HG03108 (cell line): ENCODE data around the gene SPRED2.

Experiments
- ATAC-seq: cut with Tn5 transposase; IDR thresholded peaks from one replicate; pipeline ENCODE4 v1.9.1; 2021; ENCODE audit warnings: moderate library complexity; ENCODE audit not compliant: unreplicated experiment

Gene SPRED2

DNA sequence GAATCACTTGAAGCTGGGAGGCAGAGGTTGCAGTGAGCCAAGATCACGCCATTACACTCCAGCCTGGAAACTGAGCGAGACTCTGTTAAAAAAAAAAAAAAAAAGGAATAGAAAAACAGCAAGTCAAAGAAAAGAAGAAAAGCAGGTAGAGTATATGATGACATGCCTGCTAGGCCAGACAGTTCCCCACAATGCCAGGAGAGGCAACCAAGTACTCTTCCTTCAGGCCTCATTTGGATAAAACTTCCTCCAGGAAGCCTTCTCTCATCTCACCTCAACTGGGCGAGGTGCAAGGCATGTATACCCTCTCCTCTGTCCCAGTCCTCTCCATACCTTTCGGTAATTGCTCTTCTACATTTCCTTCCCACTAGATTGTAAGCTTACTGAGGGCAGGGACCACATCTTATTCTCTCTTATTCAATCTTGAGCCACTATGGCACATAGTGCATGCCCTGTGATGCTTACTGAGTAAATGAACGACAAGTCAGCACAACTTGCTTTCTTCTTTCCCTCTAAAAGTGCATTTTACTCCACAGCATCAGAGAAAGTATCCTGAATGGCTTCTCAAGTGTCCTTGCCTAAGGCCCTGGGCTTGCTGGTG, 10.1 kb upstream of the SPRED2 start:
- no peak for ATAC-seq

DNA sequence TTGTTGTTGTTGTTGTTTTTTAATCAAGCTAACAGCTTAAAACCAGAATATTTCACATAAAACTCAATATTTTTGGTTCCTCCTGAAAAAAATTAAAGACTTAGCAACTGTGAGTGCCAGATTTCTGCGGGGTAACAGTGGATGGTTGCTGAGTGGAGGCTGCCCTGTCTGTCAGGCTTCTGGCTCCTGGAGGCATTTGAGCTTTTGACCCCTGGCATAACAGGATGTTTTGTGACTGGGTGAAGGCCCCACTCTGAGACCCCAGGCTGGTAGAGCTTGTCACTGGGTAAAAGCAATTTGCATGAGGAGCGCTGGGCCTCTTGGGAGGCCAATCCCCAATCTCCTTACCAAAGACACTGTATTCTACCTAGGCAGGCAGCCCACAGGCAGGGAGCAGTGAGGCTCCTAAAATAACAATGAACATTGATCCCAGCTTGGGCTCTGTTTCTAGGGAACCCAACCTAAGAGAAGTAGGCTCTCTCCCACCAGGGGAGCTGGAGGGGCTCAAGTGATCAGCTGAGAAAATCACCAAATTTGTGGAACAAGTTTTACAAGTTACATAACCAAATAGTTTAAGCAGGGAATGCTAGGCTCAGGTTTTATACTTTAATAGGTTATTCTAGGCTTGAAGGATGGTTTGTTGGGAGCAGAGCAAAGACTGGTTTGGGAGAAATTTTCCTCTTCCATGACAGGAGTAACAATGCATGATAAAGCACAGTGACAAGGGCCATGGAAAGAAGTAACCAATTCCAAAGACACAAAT, 5.9 kb upstream of the SPRED2 start:
- ATAC-seq = no peak

DNA sequence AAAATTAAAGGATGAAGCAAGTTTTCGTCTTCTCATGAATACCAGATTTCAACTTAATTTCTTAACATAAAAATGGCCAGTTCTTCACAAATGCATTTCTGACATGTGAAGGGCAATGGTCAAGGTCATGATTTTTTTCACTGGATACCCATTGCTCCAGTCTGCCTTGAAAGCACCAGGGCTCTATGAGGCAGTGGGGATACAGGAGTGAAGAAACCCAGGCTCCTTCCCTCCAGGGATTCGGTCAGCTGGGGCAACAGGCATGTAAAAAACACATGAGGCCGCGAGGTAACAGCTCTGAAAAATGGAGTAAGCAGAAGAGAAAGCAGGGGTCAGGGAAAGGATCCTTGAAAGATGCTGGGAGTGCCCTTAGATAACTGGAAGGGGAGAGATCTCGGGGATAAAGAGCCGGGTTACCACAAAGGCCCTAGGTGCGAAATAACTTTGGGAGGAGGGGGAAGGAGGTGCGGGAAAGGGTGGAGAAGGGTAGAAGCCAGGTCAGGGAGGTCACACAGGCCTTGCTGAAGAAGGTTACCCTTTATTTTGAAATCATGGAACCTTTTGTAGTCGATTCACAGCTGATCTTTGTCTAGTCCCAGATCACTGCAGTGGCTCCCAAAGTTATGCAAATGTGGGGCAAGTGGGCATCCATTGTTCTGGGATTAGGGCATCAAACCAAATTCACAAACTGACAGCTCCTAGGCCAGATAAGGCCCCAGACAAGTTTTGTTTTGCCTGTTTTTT, 5.2 kb upstream of the SPRED2 start:
- no peak for ATAC-seq

DNA sequence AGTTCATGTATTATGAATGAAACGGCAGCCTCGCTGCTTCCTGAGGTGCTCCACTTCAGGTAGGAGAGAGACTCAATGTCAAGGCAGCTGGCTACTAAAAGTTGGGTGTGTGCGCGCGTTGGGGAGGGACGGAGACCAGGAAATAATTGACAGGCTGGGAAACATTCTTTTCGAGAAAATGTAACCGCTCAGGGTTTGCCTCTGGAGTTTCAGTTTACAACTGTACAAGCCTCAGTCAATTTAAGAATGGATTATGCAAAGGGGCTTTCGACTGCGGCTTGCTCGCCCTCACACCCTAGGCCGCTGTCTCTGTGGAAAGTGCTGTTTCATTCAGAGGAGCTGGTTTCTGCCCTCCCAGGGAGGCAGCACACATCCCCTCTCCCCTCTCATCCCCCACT, 4.4 kb upstream of the SPRED2 start:
- ATAC-seq = peak; percentile 74

DNA sequence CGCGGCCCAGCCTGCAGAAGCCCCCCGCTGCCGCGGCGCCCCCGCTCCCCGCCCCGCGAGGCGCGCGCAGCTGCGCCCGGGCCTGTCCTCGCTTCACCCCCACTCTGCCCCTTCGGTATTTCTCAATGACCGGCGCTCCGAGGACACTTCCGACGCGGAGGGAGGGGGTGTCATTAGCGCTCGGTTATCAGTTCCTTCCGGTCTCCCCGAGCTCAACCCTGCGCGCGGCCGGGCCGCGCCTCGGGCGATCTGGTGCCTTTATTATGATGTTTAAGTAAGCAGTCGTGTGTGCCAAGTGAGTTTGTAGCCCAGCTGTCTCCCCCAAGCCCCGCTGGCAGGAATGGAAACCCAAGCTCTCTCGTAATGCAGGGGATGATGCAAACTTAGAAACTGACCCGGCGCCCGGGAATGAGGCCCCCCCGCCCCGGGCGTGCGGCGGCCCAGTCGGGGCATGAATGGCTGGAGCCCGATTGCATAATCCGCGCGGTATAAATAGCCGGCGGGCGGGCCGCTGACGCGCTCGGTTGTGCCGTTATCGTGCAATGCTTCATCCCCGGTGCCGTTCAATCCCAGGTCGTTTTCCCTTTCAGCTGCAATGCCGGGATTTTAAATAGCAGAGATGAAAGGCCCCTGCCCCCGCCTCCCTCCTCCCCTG, 3.9 kb upstream of the SPRED2 start:
- peak; percentile 32 for ATAC-seq

DNA sequence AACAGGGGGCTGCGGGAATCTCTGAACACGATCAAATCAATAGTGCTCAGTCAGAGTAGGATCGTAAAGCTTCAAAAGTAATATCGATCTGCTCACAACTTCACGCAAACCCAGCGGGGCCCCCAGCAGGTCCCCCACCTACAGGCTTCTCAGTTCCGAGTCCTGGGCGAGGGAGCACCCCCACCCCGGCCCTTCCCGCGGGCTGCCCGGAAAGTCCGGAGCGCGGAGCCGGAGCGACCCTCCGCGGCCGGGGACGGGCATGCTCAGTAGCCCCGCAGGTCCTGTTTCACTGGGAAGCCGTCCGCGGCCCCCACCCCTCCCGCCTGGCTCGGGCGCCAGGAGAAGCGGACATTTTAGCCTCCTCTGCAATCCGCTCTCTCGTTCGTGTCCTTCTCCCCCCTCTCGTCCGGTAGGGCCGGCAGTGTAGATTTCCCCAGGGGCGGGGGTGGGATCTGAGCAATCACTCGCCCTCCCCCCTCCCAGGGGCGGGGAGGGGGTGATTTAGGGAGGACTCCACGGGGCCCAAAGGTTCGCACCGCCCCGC, 3.3 kb upstream of the SPRED2 start:
- ATAC-seq = no peak

DNA sequence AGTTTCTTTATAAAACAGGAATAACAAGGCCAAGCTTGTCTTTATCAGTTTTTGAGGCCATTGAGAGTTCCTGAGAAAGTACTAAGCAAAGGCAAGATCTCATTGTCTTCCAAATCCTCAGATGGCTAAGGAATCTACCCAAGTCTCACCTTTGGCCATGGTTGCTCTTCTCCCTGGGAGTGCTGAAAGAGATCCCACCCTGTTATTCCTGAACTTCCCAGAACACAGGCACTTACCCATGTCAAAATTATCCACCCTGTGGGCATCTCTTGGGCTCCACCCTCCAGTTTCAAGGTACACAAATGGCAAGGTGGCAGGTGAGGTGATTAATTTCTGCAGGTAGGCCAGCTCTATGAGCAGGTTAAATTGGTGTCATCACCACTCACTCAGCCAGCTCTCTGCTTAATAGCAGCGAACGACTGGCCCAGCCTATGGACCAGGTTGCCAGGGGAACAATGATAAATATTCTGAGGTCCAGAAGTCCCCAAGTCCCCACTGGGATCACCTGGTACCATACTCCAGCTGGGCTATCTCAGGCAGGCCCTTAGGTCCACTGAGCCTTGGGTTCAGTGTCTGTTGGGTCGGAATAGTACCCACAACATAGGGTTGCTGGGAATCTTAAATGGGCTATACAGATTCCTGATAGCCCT, 2.3 kb upstream of the SPRED2 start:
- ATAC-seq = no peak

DNA sequence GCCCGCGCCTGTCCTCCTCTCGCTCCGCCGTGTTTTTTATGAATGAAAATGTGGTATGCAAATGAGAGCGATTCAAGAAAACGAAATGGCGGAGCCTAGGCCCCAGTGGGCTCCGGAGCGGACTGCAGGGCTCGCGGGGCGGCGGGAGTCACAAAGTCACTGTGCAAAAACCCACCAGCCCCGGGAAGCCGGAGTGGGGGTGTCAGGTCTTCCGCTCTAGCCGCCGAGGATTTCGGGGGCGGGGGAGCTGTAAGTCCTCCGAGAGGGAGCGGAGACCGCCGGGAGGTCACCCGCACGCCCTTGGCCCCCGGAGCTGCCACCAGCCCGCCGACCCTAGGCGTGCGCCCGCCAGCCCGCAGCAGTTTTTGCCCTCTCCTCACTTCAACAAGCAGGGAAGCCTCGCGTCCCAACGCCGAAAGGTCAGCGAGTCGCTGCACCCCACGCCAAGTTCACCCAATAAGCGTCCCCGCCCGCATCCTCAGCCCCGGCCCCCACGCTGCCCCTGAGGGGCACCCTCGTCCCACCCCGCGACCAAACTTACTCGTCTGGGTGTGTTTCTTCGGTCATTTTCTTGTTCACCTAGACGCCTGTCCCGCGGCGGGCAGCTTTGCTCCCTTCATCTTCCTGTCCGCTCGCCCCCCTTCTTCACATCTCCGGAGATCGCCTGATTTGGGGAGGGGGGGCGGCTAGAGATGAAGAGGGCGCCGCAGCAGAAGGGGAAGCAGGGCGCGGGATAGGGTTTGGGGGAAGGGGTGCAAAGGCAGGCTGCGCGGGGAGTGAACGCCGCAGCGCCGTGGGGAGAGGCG, 775 bp downstream of the SPRED2 start:
- peak; percentile 29 for ATAC-seq

DNA sequence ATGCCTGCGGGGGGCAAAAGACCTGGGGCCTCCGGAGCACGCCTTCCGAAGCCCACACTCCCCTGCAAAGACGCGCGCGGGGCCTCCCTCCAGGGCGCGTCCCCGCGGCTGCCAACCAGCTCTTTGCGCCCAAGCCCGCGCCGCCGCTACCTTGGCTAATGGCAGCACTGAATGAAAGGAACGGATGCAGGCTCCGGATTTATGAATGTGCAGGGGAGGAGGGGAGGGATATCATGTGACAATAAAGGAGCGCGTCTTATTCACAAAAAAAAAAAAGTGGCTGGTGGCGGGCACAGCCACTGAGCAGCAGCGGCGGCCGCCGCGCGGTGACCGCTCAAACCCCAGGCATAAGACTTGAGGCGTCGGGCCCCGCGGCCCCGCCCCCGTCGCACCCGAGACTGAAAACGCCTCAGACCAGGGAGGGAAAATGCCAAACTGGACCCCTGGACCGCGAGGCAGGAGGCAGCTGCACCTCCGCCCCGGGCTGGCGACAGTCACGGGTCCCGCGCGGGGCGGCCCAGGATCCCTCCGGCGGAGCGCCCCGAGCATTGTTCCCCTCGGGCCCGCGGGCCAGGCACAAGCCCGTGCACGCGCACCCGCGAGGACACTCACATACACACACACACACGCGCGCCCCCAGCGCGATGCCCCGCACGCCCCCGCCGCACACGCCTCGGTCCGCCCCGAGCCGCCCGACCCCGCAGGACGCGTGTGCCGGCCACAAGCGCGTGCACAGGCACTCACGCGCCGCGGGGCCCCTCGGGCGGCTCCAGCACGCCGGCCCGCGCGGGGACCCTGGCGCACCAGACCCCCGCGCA, 1.6 kb downstream of the SPRED2 start:
- ATAC-seq = peak; percentile 37

DNA sequence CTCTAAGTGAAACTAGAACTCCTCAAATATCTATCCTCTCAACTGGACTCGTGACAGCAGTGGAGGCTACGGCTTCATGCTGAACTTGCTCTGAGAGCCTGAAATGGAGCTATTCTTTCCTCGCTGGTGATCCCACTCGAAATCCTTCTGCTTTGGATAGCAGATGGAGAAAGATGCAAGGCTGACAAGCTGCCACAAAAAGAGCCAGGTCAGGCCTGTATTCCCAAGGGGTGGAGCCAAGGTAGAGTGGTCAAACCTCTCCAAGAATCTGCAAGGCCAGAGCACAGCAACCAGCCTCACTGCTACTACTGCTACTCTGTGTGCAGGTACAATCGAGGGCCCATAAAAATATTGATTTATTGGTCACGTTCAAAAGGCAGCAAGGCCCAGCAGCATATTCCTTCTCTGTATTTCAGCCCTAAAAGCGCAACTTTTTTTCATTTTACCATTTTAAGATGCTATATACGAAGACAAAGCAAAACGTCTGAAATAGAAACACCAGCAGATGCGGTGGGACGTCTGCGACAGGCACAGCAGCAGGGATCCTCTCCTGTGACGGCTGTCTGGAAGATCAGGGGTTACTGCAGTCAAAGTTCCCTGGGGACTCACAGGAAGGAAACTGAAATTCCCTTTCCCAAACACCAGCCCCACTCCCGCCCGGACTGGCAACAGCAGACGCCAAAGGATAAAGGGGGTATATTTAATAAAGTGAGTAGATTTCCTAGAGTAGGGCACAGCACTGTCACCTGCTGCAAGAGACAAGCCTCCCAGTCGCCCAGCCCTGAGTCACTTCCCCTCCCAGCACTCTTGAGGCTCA, 2.4 kb downstream of the SPRED2 start:
- ATAC-seq = peak; percentile 6

DNA sequence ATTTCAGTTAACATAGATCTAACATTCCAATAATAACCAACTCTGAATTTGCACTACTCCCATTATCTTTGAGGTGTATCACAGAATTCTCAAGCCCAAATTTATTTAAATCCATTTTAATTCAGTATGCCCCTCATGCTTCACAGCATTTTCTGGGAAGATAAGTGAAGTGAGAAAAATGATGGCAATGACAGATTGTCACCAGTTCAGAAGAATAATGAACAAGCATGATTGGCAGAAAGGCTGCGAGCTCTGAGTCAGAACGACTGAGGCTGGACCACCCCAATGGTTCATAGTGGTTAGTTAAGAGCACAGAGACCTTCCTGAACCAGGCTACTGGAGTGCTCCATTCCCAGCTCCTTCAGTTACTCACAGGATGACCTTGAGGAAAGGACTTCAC, 4.9 kb downstream of the SPRED2 start:
- ATAC-seq = no peak

DNA sequence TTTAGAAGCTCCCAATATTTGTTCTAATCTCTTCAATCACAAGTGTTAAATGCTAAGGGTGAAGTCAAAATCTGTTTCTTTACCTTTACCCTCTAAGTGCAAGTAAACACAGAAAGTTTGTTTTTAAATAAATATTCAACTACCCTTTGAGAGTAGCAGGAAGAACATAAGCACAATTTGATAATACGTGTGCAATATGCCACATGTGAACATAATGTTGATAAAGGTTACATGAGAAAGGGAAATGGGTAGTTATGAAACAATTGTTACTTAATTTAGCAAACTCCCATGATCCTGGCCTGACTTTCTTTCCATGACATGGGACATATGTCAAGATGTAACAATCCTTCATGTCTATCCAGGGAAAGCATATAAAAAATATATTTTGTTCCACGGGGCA, 7.1 kb downstream of the SPRED2 start:
- no peak for ATAC-seq

DNA sequence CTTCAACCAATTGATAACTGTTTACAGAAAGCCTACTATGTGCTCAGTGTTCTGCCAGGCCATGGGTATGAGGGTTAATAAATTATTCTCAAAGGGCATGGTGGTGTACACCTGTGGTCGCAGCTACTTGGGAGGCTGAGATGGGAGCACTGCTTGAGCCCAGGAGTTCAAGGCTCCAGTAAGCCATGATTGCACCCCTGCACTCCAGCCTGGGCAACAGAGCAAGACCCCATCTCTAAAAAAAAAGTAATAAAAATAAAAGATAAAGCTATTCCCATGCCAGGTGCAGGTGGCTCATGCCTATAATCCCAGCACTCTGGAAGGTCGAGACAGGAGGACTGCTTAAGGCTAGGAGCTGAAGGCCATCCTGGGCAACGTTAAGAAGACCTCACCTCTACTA, 8.0 kb downstream of the SPRED2 start:
- ATAC-seq = no peak

DNA sequence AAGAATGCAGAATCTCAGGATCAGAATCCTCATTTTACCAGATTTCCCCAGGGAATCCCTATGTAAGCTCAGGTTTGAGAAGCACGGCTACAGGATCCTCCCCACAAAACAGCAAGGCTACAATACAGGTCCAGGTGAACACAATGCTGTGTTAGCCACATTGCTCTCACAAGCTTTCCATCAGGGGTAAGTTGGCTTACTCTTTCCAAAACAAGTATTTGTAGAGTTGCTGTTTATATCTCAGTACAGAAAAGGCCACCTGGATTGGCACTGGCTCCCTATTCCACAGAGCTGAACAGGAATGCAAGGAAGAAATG, 11.0 kb downstream of the SPRED2 start:
- ATAC-seq = no peak

DNA sequence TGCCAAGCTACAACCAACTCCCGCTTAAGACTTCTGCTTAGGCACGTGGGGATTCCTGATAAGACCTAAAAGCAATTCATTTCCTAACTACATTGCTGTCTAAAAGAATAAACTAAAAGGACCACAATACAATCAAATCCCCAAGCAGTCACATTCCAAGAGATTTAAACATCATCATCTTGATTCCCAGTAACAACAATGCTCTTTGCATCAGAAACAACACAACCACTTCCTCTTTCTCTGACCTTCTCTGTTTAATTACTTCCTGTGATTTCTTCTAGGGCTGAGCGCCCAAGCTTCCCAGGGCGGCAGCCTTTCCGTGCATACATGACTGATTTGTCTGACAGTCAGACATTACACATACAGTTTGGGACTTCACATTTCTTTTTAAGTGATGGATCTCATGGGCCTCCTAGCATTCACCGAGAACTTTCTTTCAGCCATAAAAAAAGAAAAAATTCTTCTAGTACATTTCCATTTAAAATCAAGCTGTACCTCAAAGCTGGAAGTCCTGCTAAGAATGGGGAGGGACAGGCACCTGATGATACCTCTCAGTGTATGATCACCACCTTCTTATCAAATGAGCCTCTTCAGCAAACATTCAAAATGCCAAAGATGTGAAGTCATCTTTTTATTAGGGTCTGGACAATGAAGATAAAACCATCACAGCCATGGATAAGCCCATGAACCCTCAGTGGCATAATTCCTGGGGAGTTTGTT, 11.5 kb downstream of the SPRED2 start:
- ATAC-seq = no peak

DNA sequence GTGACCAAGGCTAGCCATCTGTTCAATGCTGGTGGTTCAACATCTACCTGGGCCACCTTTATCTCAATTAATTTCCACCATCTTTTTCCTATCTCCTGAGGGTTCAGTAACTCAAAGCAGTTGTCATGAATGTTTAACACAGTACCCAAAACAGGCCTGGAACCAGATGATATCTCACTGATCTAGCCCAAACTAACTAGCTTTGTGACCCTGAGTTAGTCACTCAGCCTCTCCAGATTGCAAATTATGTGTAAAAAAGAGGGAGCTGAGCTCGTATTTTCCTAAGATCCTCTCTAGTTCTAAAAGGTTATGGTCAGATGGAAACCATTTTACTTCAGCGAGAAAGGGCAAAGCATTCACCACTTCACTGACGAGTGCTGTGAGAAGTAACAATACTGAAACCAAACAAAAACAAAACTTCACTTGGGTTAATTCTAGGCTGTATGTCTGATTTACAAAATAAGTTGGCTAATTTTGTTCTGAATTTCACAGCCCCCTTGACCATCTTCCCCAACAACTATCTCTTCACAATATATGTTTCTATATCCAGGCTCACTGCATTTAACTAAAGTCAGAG, 14.8 kb downstream of the SPRED2 start:
- ATAC-seq = no peak

DNA sequence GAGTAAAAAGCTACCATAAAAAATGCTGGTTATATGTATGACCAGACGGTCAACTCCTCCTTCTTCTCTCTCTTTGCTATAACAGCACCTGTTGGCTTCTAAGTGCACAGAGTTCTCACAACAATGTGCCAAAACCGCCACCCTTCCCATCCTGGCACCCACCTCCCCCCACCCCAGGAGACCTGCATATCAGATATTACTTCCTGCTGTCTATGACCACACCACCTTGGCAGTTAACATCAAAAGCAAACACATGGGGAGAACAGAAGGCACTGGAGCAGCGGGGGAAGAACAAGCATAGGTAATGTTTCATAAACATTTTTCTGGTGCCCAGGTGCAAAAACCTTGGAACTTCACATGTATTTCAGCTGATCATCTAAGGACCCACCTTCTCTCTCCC, 15.5 kb downstream of the SPRED2 start:
- no peak for ATAC-seq

DNA sequence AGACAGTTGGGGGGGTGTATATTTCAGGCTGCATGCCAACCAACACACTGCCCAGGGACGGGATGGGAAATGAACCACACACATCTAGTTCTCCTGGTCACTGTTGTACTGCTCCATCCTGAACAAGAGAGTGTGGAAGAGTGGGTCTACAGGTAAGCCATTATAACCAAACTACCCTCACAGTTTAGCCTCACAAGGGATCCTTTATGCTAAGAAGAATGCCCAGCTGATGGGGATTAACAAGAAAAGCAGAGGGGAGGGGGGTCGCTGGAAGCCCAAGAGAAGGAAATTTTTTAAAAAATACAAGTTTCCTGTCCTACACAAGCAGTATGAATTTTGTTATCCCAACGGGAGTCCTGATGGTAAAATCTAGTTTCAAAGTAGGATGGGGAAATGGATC, 16.1 kb downstream of the SPRED2 start:
- no peak for ATAC-seq
